ENCODE results near the gene RNF144B. TPM values are rescaled to one million over a fixed set of nuclear protein-coding genes. Genes with fewer than 3 reads are reported as not detected.

RNF144B gene
- total and polyA plus RNA-seq, 2 experiments from 2014 or later = 4.2 to 9.0 TPM

DNA sequence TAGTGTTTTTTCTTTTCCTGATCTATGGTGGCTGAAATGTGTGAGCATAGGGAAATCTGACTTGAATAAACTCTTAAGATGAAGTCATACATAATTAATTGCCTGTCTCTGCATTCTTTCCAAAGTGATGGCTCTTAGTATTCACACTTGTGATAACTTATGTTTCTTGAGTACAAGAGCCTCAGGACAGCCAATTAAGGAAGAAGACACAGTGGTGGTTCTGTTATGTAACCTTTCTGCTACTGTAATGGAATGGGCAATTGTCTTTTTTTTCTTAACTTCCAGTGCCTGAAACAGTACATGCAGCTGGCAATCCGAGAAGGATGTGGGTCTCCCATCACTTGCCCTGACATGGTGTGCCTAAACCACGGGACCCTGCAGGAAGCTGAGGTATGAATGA lies 40.1 kb downstream of the RNF144B start:
- H2AFZ ChIP-seq = no peak overlapping the region
- Mint-ChIP-seq H3K27ac (no peak overlapping the region), H3K27me3 (ENCODE audit: insufficient read depth, low read depth, poor library complexity) (no peaks in the 10 kb centered on the region), H3K4me1 (peaks cover 22% of the 10 kb centered on the region), H3K4me3 (no peak overlapping the region), H3K9me3 (no peaks in the 10 kb centered on the region), H3K36me3 (ENCODE audit: low read depth) (no peaks in the 10 kb centered on the region)
- 0 out of 2 replicates have a peak, but pooled peaks cover 3% of the 10 kb centered on the region for H3K79me2 ChIP-seq (replicated peaks; ENCODE audit: insufficient read depth)
- H3K27ac ChIP-seq (ENCODE audit: low read depth) = no peak overlapping the region
- no peaks in the 10 kb centered on the region for H3K9me2 ChIP-seq (ENCODE audit: insufficient read depth)
- H3K4me2 ChIP-seq = no peak overlapping the region
- no peaks in the 10 kb centered on the region for H4K20me1 ChIP-seq (replicated peaks; ENCODE audit: insufficient read depth)
- DNase-seq (ENCODE audit: low spot score) (no peak), ATAC-seq (no peak)
- H3K4me1 ChIP-seq (ENCODE audit: insufficient read depth) = peaks cover 20% of the 10 kb centered on the region
- H3K27me3 ChIP-seq (ENCODE audit: insufficient read depth) = no peaks in the 10 kb centered on the region
- H3K4me3 ChIP-seq = no peak overlapping the region
- H3F3A ChIP-seq (replicated peaks; ENCODE audit: low read depth) = no peaks in the 10 kb centered on the region
- no peak for TF ChIP-seq REST (IDR thresholded peaks at IDR 0.05; ENCODE audit: unreplicated experiment)
- TF ChIP-seq ZNF331 (CRISPR knock-in tag; IDR thresholded peaks at IDR 0.05; ENCODE audit: low read depth) = no peak
- TF ChIP-seq, protein P1, sequence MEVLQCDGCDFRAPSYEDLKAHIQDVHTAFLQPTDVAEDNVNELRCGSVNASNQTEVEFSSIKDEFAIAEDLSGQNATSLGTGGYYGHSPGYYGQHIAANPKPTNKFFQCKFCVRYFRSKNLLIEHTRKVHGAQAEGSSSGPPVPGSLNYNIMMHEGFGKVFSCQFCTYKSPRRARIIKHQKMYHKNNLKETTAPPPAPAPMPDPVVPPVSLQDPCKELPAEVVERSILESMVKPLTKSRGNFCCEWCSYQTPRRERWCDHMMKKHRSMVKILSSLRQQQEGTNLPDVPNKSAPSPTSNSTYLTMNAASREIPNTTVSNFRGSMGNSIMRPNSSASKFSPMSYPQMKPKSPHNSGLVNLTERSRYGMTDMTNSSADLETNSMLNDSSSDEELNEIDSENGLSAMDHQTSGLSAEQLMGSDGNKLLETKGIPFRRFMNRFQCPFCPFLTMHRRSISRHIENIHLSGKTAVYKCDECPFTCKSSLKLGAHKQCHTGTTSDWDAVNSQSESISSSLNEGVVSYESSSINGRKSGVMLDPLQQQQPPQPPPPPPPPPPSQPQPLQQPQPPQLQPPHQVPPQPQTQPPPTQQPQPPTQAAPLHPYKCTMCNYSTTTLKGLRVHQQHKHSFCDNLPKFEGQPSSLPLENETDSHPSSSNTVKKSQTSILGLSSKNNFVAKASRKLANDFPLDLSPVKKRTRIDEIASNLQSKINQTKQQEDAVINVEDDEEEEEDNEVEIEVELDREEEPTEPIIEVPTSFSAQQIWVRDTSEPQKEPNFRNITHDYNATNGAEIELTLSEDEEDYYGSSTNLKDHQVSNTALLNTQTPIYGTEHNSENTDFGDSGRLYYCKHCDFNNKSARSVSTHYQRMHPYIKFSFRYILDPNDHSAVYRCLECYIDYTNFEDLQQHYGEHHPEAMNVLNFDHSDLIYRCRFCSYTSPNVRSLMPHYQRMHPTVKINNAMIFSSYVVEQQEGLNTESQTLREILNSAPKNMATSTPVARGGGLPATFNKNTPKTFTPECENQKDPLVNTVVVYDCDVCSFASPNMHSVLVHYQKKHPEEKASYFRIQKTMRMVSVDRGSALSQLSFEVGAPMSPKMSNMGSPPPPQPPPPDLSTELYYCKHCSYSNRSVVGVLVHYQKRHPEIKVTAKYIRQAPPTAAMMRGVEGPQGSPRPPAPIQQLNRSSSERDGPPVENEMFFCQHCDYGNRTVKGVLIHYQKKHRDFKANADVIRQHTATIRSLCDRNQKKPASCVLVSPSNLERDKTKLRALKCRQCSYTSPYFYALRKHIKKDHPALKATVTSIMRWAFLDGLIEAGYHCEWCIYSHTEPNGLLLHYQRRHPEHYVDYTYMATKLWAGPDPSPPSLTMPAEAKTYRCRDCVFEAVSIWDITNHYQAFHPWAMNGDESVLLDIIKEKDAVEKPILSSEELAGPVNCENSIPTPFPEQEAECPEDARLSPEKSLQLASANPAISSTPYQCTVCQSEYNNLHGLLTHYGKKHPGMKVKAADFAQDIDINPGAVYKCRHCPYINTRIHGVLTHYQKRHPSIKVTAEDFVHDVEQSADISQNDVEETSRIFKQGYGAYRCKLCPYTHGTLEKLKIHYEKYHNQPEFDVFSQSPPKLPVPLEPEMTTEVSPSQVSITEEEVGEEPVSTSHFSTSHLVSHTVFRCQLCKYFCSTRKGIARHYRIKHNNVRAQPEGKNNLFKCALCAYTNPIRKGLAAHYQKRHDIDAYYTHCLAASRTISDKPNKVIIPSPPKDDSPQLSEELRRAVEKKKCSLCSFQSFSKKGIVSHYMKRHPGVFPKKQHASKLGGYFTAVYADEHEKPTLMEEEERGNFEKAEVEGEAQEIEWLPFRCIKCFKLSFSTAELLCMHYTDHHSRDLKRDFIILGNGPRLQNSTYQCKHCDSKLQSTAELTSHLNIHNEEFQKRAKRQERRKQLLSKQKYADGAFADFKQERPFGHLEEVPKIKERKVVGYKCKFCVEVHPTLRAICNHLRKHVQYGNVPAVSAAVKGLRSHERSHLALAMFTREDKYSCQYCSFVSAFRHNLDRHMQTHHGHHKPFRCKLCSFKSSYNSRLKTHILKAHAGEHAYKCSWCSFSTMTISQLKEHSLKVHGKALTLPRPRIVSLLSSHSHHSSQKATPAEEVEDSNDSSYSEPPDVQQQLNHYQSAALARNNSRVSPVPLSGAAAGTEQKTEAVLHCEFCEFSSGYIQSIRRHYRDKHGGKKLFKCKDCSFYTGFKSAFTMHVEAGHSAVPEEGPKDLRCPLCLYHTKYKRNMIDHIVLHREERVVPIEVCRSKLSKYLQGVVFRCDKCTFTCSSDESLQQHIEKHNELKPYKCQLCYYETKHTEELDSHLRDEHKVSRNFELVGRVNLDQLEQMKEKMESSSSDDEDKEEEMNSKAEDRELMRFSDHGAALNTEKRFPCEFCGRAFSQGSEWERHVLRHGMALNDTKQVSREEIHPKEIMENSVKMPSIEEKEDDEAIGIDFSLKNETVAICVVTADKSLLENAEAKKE (CRISPR knock-in tag; IDR thresholded peaks at IDR 0.05) = no peak
- TF ChIP-seq ZNF114 (CRISPR knock-in tag; IDR thresholded peaks at IDR 0.05) = no peak
- TF ChIP-seq EZH2 (IDR thresholded peaks at IDR 0.05; ENCODE audit: low read depth, unreplicated experiment) = no peak
- TF ChIP-seq, protein P2, sequence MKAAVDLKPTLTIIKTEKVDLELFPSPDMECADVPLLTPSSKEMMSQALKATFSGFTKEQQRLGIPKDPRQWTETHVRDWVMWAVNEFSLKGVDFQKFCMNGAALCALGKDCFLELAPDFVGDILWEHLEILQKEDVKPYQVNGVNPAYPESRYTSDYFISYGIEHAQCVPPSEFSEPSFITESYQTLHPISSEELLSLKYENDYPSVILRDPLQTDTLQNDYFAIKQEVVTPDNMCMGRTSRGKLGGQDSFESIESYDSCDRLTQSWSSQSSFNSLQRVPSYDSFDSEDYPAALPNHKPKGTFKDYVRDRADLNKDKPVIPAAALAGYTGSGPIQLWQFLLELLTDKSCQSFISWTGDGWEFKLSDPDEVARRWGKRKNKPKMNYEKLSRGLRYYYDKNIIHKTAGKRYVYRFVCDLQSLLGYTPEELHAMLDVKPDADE (IDR thresholded peaks at IDR 0.05) = no peak
- no peak for TF ChIP-seq JUNB (IDR thresholded peaks at IDR 0.05; ENCODE audit: unreplicated experiment)
- no peak for TF ChIP-seq STAT1 (IDR thresholded peaks at IDR 0.05; ENCODE audit: unreplicated experiment)
- TF ChIP-seq NANOG (IDR thresholded peaks at IDR 0.05; ENCODE audit: borderline replicate concordance) = no peak
- TF ChIP-seq EZH2phosphoT487 (IDR thresholded peaks at IDR 0.05; ENCODE audit: unreplicated experiment) = no peak
- no peak for TF ChIP-seq CTCF (conservative IDR thresholded peaks at IDR 0.05; ENCODE audit: low read depth in 2 of 2)
- TF ChIP-seq POLR2AphosphoS5 (IDR thresholded peaks at IDR 0.05; ENCODE audit: low read depth) = no peak
- no peak for TF ChIP-seq CREB1 (CRISPR knock-in tag; IDR thresholded peaks at IDR 0.05; ENCODE audit: low read depth)
- H3K36me3 ChIP-seq (ENCODE audit: insufficient read depth) = no peaks in the 10 kb centered on the region
